Breast epithelium (tissue), 4 donors: Measurements from ENCODE around the gene CKS1B. TPM values are rescaled to one million over a fixed set of nuclear protein-coding genes. Genes with fewer than 3 reads are reported as not detected.

Experiments
- DNase-seq, 2 donors: peaks; one replicate each; pipeline ENCODE4 v3.0.0-alpha.2; 2019; ENCODE audit warnings: low spot score in 2 of 2
- H3K27ac ChIP-seq, 2 donors: fragments of 200-600 bp; sonication (generic) in 1 of 2; one replicate each; pipeline ENCODE4 v1.5.1; 2016 to 2019; ENCODE audit warnings: mild to moderate bottlenecking in 1 of 2
- H3K27me3 ChIP-seq, 2 donors: fragments of 200-600 bp; sonication (generic) in 1 of 2; one replicate each; pipeline versions ENCODE4 v1.5.1 to v1.6.0; 2017 to 2019; ENCODE audit warnings: control low read depth in 1 of 2, mild to moderate bottlenecking in 1 of 2
- H3K36me3 ChIP-seq: fragments of 200-600 bp; one replicate; pipeline ENCODE4 v1.5.1; 2019
- H3K4me1 ChIP-seq, 2 donors: fragments of 200-600 bp; sonication (generic); one replicate each; pipeline ENCODE4 v1.5.1; 2016 to 2019; ENCODE audit warnings: control low read depth in 1 of 2
- H3K4me3 ChIP-seq, 3 donors: fragments of 200-600 bp; sonication (generic); 1 replicate in 2 of 3; 2 replicates in 1 of 3; pipeline ENCODE4 v1.5.1; 2016 to 2019; ENCODE audit warnings: mild to moderate bottlenecking in 3 of 3, moderate library complexity in 2 of 3
- H3K9me3 ChIP-seq, 2 donors: fragments of 200-600 bp; sonication (generic) in 1 of 2; one replicate each; pipeline ENCODE4 v1.5.1; 2016 to 2019; ENCODE audit warnings: control low read depth in 1 of 2
- CTCF ChIP-seq, 3 donors: fragments of 450-650 bp; IDR thresholded peaks; one replicate each; pipeline ENCODE4 v1.5.1; 2016 to 2017; ENCODE audit warnings: antibody characterized with exemption in 3 of 3, mild to moderate bottlenecking in 3 of 3, moderate library complexity in 3 of 3
- POLR2A ChIP-seq: fragments of 450-650 bp; IDR thresholded peaks from one replicate; pipeline ENCODE4 v1.6.1; 2016; ENCODE audit warnings: antibody characterized with exemption, mild to moderate bottlenecking, moderate library complexity
- POLR2AphosphoS5 ChIP-seq, 3 donors: sonication (generic); formaldehyde crosslinking; IDR thresholded peaks; one replicate each; pipeline ENCODE4 v1.6.1; 2017; ENCODE audit warnings: antibody characterized with exemption in 3 of 3
- intact Hi-C: fragments of 100-400 bp; cut with DNase I; formaldehyde crosslinking; loops from one replicate; pipeline ENCODE4 v1.15.1; 2023; ENCODE audit warnings: low total_unique reads
- total RNA-seq, 3 donors: library from RNA; depleted of rRNA; stranded (reverse); fragments of >200 nt; gene quantifications; one replicate each; pipeline ENCODE4 v1.1.0, GENCODE V29; 2016

The CKS1B gene
- total RNA-seq, 3 donors from 2014 or later, result 44.6 to 104 (median 47.3) TPM

DNA sequence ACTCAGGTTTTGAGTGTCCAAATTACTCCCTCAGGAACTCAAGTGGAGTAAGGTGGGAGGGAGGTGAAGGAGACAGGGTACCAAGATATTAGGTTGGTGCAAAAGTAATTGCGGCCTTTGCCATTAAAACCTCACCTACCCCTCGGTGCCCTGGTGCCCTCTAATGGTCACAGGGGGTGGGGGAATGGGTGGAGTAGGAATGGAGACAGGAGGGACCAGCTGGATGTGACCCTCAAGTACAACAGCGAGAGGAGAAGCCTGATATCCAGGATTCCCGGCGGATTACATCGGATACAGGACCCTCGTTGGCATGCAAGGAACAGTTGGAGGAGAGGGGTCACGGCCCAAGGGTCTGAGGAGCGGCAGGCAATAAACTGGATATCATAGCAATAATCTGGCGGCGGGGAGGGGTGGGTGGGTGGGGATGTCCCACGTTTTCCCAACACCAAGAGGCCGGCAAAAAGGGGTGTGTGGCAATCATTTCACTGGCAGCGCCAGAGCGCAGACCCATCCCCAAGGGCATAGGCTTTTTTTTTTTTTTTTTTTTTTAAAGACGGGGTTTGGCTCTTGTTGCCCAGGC lies 23.8 kb downstream of the CKS1B start:
- Histone ChIP-seq H3K27ac (no peak overlapping the region), H3K27me3 (no peaks in the 10 kb centered on the region), H3K9me3 (no peaks in the 10 kb centered on the region), H3K36me3 (no peaks in the 10 kb centered on the region), H3K4me1 (peaks cover 9 to 10% of the 10 kb centered on the region in 2 donors), H3K4me3 (no peak overlapping the region)
- DNase-seq, result no peak
- TF ChIP-seq CTCF (IDR thresholded peaks at IDR 0.05), result no peak
- no peak for TF ChIP-seq POLR2A
- no peak for TF ChIP-seq POLR2AphosphoS5 (IDR thresholded peaks at IDR 0.05)
- intact Hi-C loops, result no loop called here

DNA sequence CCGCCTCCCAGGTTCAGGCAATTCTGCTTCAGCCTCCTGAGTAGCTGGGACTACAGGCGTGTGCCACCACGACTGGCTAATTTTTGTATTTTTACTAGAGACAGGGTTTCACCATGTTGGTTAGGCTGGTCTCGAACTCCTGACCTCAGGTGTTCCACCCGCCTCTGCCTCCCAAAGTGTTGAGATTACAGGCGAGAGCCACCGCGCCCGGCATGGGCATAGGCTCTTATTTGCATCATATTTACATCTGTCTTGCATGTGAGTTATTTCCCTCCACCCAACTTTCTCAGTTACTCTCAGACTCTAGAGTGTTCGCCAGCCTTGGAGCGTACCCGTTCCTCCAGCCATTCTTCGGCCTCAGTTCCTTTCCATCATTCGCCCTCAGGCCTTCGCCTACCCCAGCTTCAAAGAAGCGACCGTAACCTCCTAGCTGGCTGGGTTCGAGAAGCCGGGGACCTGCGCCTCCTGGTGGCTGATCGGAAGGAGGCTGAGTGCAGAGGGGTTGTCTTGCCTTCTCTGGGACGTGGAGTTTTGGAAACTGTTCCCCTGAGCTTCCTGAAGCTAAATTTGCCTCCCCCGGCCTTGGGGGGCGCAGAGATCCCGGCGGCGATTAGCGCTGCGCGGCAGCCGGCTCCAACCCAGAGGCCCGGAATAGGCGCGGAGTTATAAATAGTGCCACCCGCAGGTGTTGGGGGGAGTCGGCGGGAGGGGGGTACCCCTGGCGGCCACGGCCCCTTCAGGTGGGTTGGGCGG lies 24.5 kb downstream of the CKS1B start:
- H3K36me3 ChIP-seq, result no peaks in the 10 kb centered on the region
- no peaks in the 10 kb centered on the region for H3K27me3 ChIP-seq
- H3K4me1 ChIP-seq, result peaks cover 9 to 10% of the 10 kb centered on the region in 2 donors
- no peak for DNase-seq
- H3K27ac ChIP-seq, result peak overlapping the region; percentile 98 to 99
- H3K9me3 ChIP-seq, result no peaks in the 10 kb centered on the region
- peak; percentile 68 to 81 (median 80) for TF ChIP-seq CTCF (IDR thresholded peaks at IDR 0.05)
- no peak for TF ChIP-seq POLR2AphosphoS5 (IDR thresholded peaks at IDR 0.05)
- intact Hi-C loops, result loop anchor here (1.0 kb wide), 1 partner anchor 38 kb away; the partner anchor contains the start of gene PYGO2
- H3K4me3 ChIP-seq, result peak overlapping the region; percentile 89 to 95 (median 89)

DNA sequence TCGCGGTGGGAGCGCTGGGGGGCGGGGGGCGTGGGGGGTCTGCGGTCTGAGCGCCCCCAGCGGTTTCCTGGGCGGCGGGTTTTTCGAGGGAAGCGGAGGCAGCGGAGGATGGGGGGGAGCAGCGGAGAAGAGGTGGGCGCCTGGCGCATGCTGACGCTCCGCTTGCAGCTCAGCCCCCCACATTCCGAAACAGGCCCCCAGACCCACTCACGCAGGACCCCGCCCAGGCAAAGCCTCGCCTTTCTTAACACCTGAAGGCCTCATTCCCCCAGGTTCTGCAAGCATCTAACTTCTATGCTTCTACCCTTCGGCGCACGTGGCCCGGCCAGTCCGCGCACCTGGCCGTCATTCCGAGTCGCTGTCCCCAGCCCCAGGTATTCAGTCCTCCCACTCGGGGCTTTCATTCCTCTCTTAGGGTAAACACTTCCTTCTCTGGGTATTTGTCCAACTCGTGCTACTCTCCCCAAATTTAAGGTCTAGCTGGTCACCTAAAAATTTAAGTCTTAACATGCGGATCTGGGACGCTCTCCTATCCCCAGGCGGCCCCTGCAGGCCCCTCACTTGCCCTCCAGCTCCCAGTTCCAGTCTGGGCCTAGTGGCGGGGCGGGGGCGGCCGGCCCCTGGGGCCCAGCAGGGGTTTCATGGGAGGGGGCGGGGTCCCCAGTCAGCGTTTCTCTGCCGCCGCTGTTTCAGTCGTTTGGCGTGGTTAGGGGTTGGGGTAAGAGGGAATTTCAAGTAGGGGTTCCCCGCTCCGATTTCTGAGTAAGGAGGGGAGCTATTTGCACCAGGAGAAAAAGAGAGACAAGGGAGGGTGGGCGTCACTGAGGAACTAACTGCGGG lies 25.3 kb downstream of the CKS1B start:
- TF ChIP-seq POLR2A, result no peak
- peak in 1 of 3 donors; percentile 6 for TF ChIP-seq POLR2AphosphoS5 (IDR thresholded peaks at IDR 0.05)
- no peak for TF ChIP-seq CTCF (IDR thresholded peaks at IDR 0.05)
- intact Hi-C loops, result loop anchor here (1.0 kb wide), 1 partner anchor 38 kb away; the partner anchor contains the start of gene PYGO2
- Histone ChIP-seq H3K27me3 (no peaks in the 10 kb centered on the region), H3K9me3 (no peaks in the 10 kb centered on the region), H3K27ac (peak overlapping the region; percentile 98 to 99), H3K36me3 (no peaks in the 10 kb centered on the region), H3K4me3 (peak overlapping the region; percentile 89 to 95 (median 89)), H3K4me1 (peaks cover 13 to 17% of the 10 kb centered on the region in 2 donors)
- peak in 1 of 2 donors; percentile 68 for DNase-seq

DNA sequence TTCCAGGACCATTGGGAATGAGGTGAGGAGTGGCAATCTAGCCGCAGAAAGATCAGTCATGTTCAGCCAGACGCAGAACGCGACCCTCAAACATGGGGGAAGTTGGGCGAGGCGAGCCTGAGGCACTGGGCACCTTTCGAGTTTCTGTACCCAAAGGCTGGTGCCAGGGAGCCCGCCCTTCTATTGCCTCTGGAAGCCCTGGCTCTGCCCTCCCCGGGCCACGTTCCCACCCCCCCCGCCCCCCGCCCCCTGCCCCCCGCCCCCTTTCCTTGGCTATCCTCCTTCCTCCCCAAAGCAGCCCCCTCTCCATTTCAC lies 25.9 kb downstream of the CKS1B start:
- no peak for DNase-seq
- Histone ChIP-seq H3K27ac (peak overlapping the region; percentile 98 to 99), H3K4me3 (peak overlapping the region; percentile 89 to 95 (median 89)), H3K9me3 (no peaks in the 10 kb centered on the region), H3K36me3 (no peaks in the 10 kb centered on the region), H3K27me3 (no peaks in the 10 kb centered on the region), H3K4me1 (peaks cover 16 to 22% of the 10 kb centered on the region in 2 donors)
- intact Hi-C loops, result no loop called here
- TF ChIP-seq POLR2AphosphoS5 (IDR thresholded peaks at IDR 0.05) (no peak), CTCF (IDR thresholded peaks at IDR 0.05) (no peak), POLR2A (no peak)
